ENCODE data around the gene YIPF1.

The YIPF1 gene

DNA sequence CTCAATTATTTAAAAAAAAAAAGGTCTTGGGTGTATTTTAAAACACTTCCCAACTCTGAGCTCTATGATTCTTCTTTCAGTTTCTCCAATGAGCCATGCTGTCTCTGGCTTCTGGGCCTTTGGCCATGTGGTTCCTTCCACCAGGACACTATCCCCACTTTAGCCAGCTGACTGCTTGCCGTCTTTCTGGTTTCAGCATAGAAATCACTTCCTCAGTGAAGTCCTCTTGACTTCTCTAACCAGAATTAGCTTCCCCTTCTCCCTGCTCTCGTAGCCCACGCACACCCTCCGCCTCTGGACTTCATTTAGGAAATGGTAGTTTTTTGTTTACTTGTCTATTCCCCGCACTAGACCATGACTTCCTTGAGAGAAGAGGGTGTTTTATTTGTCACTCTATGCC, 3.3 kb upstream of the YIPF1 start:
- no peaks in the 10 kb centered on the region for H3K27me3 ChIP-seq (ENCODE audit: insufficient read depth, poor library complexity, severe bottlenecking)
- TF ChIP-seq, protein P1, sequence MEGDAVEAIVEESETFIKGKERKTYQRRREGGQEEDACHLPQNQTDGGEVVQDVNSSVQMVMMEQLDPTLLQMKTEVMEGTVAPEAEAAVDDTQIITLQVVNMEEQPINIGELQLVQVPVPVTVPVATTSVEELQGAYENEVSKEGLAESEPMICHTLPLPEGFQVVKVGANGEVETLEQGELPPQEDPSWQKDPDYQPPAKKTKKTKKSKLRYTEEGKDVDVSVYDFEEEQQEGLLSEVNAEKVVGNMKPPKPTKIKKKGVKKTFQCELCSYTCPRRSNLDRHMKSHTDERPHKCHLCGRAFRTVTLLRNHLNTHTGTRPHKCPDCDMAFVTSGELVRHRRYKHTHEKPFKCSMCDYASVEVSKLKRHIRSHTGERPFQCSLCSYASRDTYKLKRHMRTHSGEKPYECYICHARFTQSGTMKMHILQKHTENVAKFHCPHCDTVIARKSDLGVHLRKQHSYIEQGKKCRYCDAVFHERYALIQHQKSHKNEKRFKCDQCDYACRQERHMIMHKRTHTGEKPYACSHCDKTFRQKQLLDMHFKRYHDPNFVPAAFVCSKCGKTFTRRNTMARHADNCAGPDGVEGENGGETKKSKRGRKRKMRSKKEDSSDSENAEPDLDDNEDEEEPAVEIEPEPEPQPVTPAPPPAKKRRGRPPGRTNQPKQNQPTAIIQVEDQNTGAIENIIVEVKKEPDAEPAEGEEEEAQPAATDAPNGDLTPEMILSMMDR (IDR thresholded peaks at IDR 0.05; ENCODE audit: insufficient read depth, low read length), result no peak
- TF ChIP-seq SPI1 (IDR thresholded peaks at IDR 0.05; ENCODE audit: borderline replicate concordance, low read depth), result peak; percentile 88
- H3K27ac ChIP-seq (replicated peaks), result no peak overlapping the region; the same call in 1 of the 2 replicates
- no peak overlapping the region for H3K4me3 ChIP-seq (replicated peaks; ENCODE audit: insufficient read depth, low read length)
- DNase-seq (ENCODE audit: low read depth in 1 of 2, low spot score in 1 of 2), result peak; percentile 29 to 64

DNA sequence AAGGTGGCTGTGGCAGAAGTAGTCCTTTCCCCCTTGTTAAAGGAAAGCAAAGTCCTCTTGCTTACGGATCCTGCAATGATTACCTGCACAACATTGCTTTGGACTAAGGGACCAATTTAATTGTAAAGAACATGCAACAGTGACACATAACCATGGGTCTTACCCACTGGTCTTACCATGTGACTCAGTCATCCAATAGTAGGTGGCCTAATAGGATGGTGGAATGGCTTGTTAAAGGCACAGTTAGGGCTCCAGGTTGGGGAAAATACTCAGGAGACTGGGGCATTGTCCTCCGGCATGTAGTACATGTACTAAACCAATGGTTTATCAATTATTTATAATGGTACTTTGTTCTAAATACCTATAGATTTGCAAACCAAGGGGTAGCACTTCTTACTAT, 2.1 kb upstream of the YIPF1 start:
- no peak overlapping the region for H3K4me3 ChIP-seq (replicated peaks; ENCODE audit: insufficient read depth, low read length)
- no peak for DNase-seq (ENCODE audit: low read depth in 1 of 2, low spot score in 1 of 2)
- TF ChIP-seq, protein P2, sequence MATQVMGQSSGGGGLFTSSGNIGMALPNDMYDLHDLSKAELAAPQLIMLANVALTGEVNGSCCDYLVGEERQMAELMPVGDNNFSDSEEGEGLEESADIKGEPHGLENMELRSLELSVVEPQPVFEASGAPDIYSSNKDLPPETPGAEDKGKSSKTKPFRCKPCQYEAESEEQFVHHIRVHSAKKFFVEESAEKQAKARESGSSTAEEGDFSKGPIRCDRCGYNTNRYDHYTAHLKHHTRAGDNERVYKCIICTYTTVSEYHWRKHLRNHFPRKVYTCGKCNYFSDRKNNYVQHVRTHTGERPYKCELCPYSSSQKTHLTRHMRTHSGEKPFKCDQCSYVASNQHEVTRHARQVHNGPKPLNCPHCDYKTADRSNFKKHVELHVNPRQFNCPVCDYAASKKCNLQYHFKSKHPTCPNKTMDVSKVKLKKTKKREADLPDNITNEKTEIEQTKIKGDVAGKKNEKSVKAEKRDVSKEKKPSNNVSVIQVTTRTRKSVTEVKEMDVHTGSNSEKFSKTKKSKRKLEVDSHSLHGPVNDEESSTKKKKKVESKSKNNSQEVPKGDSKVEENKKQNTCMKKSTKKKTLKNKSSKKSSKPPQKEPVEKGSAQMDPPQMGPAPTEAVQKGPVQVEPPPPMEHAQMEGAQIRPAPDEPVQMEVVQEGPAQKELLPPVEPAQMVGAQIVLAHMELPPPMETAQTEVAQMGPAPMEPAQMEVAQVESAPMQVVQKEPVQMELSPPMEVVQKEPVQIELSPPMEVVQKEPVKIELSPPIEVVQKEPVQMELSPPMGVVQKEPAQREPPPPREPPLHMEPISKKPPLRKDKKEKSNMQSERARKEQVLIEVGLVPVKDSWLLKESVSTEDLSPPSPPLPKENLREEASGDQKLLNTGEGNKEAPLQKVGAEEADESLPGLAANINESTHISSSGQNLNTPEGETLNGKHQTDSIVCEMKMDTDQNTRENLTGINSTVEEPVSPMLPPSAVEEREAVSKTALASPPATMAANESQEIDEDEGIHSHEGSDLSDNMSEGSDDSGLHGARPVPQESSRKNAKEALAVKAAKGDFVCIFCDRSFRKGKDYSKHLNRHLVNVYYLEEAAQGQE (IDR thresholded peaks at IDR 0.05; ENCODE audit: insufficient replicate concordance, low read depth), result no peak
- TF ChIP-seq GABPA (IDR thresholded peaks at IDR 0.05; ENCODE audit: low read depth) (no peak), SPI1 (IDR thresholded peaks at IDR 0.05; ENCODE audit: borderline replicate concordance, low read depth) (no peak), POLR2AphosphoS5 (IDR thresholded peaks at IDR 0.05; ENCODE audit: low read depth) (no peak)
- TF ChIP-seq, protein P1 (IDR thresholded peaks at IDR 0.05; ENCODE audit: insufficient read depth, low read length), result no peak
- H3K27ac ChIP-seq (replicated peaks), result no peak overlapping the region
- H3K27me3 ChIP-seq (ENCODE audit: insufficient read depth, poor library complexity, severe bottlenecking), result no peaks in the 10 kb centered on the region

DNA sequence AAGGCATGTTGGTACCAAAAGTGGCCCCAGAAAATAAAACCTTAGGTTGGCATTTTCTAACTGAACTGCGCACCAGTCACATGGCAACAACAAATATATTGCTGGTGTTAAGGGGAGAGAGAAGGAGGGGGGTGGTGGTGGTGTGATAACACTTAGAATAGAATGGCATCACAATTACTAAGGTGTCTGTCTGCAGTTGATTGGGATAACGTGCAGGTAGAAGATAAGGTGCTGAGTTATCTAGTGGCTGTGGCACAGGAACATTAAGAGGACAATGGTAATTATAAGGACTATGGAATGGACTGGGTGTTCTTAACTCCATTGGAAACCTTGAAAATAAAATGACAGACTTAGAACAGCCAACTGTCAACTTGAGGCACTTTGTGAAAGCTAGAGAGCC, 1.4 kb upstream of the YIPF1 start:
- TF ChIP-seq, protein P2 (IDR thresholded peaks at IDR 0.05; ENCODE audit: insufficient replicate concordance, low read depth), result no peak
- TF ChIP-seq SPI1 (IDR thresholded peaks at IDR 0.05; ENCODE audit: borderline replicate concordance, low read depth), result no peak
- TF ChIP-seq, protein P1 (IDR thresholded peaks at IDR 0.05; ENCODE audit: insufficient read depth, low read length), result no peak
- TF ChIP-seq POLR2AphosphoS5 (IDR thresholded peaks at IDR 0.05; ENCODE audit: low read depth), result no peak
- TF ChIP-seq GABPA (IDR thresholded peaks at IDR 0.05; ENCODE audit: low read depth), result no peak
- DNase-seq (ENCODE audit: low read depth in 1 of 2, low spot score in 1 of 2), result no peak
- Histone ChIP-seq H3K27me3 (ENCODE audit: insufficient read depth, poor library complexity, severe bottlenecking) (no peaks in the 10 kb centered on the region), H3K4me3 (replicated peaks; ENCODE audit: insufficient read depth, low read length) (no peak overlapping the region), H3K27ac (replicated peaks) (no peak overlapping the region)

DNA sequence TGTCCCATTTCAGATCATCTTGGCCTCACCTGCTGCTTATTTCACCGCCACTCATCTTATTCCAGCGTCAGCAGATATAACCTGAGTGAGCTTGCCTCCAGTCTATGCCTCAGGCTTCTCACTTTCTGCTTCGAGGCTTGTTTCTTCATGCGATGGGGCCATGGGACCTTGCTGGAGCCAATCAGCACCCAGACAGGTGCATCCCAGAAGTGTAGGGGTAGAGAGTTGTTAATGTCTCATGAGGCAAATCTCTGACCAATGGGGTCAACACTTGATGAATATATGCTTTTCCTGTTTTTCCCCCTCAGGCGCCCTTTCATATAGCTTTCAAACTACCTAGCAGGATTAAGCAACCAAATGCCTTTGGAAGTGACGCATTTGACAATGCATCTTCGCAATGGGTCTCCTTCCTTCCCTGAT, 935 bp upstream of the YIPF1 start:
- no peak overlapping the region; the same call in 1 of the 2 replicates for H3K27ac ChIP-seq (replicated peaks)
- TF ChIP-seq, protein P1 (IDR thresholded peaks at IDR 0.05; ENCODE audit: insufficient read depth, low read length), result no peak
- TF ChIP-seq GABPA (IDR thresholded peaks at IDR 0.05; ENCODE audit: low read depth) (no peak), SPI1 (IDR thresholded peaks at IDR 0.05; ENCODE audit: borderline replicate concordance, low read depth) (no peak), POLR2AphosphoS5 (IDR thresholded peaks at IDR 0.05; ENCODE audit: low read depth) (no peak)
- TF ChIP-seq, protein P2 (IDR thresholded peaks at IDR 0.05; ENCODE audit: insufficient replicate concordance, low read depth), result no peak
- no peak for DNase-seq (ENCODE audit: low read depth in 1 of 2, low spot score in 1 of 2)
- H3K27me3 ChIP-seq (ENCODE audit: insufficient read depth, poor library complexity, severe bottlenecking), result no peaks in the 10 kb centered on the region
- H3K4me3 ChIP-seq (replicated peaks; ENCODE audit: insufficient read depth, low read length), result no peak overlapping the region; the same call in 1 of the 2 replicates

Data from HL-60 (cell line).